Epidermal melanocyte (primary cell): ENCODE measurements around the gene FHOD1.

Experiments used
- DNase-seq: peaks from one replicate; pipeline ENCODE4 v3.0.0; 2011; ENCODE audit warnings: low spot score; ENCODE audit not compliant: insufficient read length

FHOD1 gene

GRCh38 chr16:67209565-67209964 lies 37.7 kb downstream of the FHOD1 start:
- no peak for DNase-seq

- DNase-seq = no peak
These were observed 39.0 kb downstream of the FHOD1 start for GRCh38 chr16:67208154-67208896.

- no peak for DNase-seq
These were observed 39.8 kb downstream of the FHOD1 start for GRCh38 chr16:67207249-67208091.

- no peak for DNase-seq
These were observed 40.4 kb downstream of the FHOD1 start for GRCh38 chr16:67206838-67207248.

- DNase-seq = no peak
These were observed 41.0 kb downstream of the FHOD1 start for GRCh38 chr16:67206129-67206837.

GRCh38 chr16:67204076-67204475 lies 43.2 kb downstream of the FHOD1 start:
- no peak for DNase-seq

- DNase-seq = no peak
These were observed 44.3 kb downstream of the FHOD1 start for GRCh38 chr16:67202956-67203493.

- DNase-seq = no peak
These were observed 44.9 kb downstream of the FHOD1 start for GRCh38 chr16:67202426-67202825.

GRCh38 chr16:67201411-67202345 lies 45.6 kb downstream of the FHOD1 start:
- DNase-seq = no peak

- DNase-seq = no peak
These were observed 46.8 kb downstream of the FHOD1 start for GRCh38 chr16:67200491-67200890.

- no peak for DNase-seq
These were observed 47.5 kb downstream of the FHOD1 start for GRCh38 chr16:67199808-67200198.

- no peak for DNase-seq
These were observed 48.1 kb downstream of the FHOD1 start, which contains the start of gene ELMO3 for GRCh38 chr16:67199011-67199807. ELMO3 (plus strand) TSS chr16:67199131; CDS start chr16:67199327, 196 bp downstream.

- no peak for DNase-seq
These were observed 49.0 kb downstream of the FHOD1 start for GRCh38 chr16:67198238-67198734.

GRCh38 chr16:67197704-67198103 lies 49.6 kb downstream of the FHOD1 start:
- no peak for DNase-seq

GRCh38 chr16:67196881-67197280 lies 50.4 kb downstream of the FHOD1 start:
- no peak for DNase-seq

- DNase-seq = no peak
These were observed 51.6 kb downstream of the FHOD1 start for GRCh38 chr16:67195676-67196075.

- DNase-seq = no peak
These were observed 53.0 kb downstream of the FHOD1 start for GRCh38 chr16:67194260-67194659.

GRCh38 chr16:67193536-67193935 lies 53.7 kb downstream of the FHOD1 start:
- DNase-seq = no peak

GRCh38 chr16:67192781-67193361 lies 54.4 kb downstream of the FHOD1 start:
- DNase-seq = no peak
